MCF 10A (cell line): ENCODE results near the gene RCC2. TPM values are rescaled to one million over a fixed set of nuclear protein-coding genes. Genes with fewer than 3 reads are reported as not detected.
"Not testable (repeated sequence)": the region's sequence is repeated elsewhere in the genome, so short reads cannot be mapped to it uniquely, and the experiment has no call there.

Experiments
- BruUV-seq: library from RNA; stranded (reverse); fragments of 400-500 nt; replicated peaks from 2 replicates; lab custom pipeline; 2021; lab: Mats Ljungman, UMichigan
- CTCF ChIA-PET: fragments of 300-600 bp; sonication (Branson Sonifier 250); formaldehyde crosslinking; extraction: SDS; loops from one replicate; lab custom pipeline; 2021; ENCODE audit warnings: antibody characterized with exemption, inconsistent platforms; lab: Yijun Ruan, JAX
- POLR2A ChIA-PET: fragments of 300-600, 350-650 bp; sonication (Branson Sonifier 250); formaldehyde crosslinking; extraction: SDS; loops from one replicate; lab custom pipeline; 2020; ENCODE audit warnings: antibody characterized with exemption, inconsistent platforms; lab: Yijun Ruan, JAX
- DNase-seq: peaks from one replicate; pipeline ENCODE4 v3.0.0-alpha.2; 2018; ENCODE audit not compliant: unreplicated experiment
- H3K27ac Mint-ChIP-seq: one replicate; pipeline ENCODE4 v1.8.0; 2022; ENCODE audit warnings: mild to moderate bottlenecking, low read depth, mixed read lengths; ENCODE audit not compliant: unreplicated experiment
- H3K27me3 Mint-ChIP-seq: one replicate; pipeline ENCODE4 v1.8.0; 2022; ENCODE audit warnings: mixed read lengths; ENCODE audit not compliant: insufficient read depth, unreplicated experiment
- H3K36me3 Mint-ChIP-seq: one replicate; pipeline ENCODE4 v1.8.0; 2022; ENCODE audit warnings: mild to moderate bottlenecking, moderate library complexity, mixed read lengths; ENCODE audit not compliant: insufficient read depth, unreplicated experiment
- H3K4me1 Mint-ChIP-seq: one replicate; pipeline ENCODE4 v1.8.0; 2022; ENCODE audit warnings: mixed read lengths; ENCODE audit not compliant: insufficient read depth, unreplicated experiment
- H3K4me3 Mint-ChIP-seq: one replicate; pipeline ENCODE4 v1.8.0; 2022; ENCODE audit warnings: mild to moderate bottlenecking, moderate library complexity, mixed read lengths; ENCODE audit not compliant: unreplicated experiment
- H3K9me3 Mint-ChIP-seq: one replicate; pipeline ENCODE4 v1.8.0; 2022; ENCODE audit warnings: mixed read lengths; ENCODE audit not compliant: unreplicated experiment
- intact Hi-C: fragments of 100-400 bp; cut with micrococcal nuclease; formaldehyde crosslinking; loops from 2 replicates; pipeline ENCODE4 v1.14.1; 2022
- total RNA-seq: library from RNA; stranded (reverse); gene quantifications from 2 replicates; pipeline ENCODE4 v1.2.3, GENCODE V29; 2022
- TF ChIP-seq, protein P1 (sequence below): fragments of 200-600 bp; IDR thresholded peaks from one replicate; pipeline ENCODE4 v1.8.0; 2022; ENCODE audit warnings: antibody characterized with exemption, mild to moderate bottlenecking; ENCODE audit not compliant: unreplicated experiment

The RCC2 gene
- total RNA-seq, 1 experiment from 2014 or later = 107 TPM

- Mint-ChIP-seq H3K36me3 (no peaks in the 10 kb centered on the region), H3K4me3 (no peak overlapping the region), H3K9me3 (no peaks in the 10 kb centered on the region), H3K4me1 (peaks cover 7% of the 10 kb centered on the region), H3K27ac (no peak overlapping the region), H3K27me3 (no peaks in the 10 kb centered on the region)
- TF ChIP-seq, protein P1, sequence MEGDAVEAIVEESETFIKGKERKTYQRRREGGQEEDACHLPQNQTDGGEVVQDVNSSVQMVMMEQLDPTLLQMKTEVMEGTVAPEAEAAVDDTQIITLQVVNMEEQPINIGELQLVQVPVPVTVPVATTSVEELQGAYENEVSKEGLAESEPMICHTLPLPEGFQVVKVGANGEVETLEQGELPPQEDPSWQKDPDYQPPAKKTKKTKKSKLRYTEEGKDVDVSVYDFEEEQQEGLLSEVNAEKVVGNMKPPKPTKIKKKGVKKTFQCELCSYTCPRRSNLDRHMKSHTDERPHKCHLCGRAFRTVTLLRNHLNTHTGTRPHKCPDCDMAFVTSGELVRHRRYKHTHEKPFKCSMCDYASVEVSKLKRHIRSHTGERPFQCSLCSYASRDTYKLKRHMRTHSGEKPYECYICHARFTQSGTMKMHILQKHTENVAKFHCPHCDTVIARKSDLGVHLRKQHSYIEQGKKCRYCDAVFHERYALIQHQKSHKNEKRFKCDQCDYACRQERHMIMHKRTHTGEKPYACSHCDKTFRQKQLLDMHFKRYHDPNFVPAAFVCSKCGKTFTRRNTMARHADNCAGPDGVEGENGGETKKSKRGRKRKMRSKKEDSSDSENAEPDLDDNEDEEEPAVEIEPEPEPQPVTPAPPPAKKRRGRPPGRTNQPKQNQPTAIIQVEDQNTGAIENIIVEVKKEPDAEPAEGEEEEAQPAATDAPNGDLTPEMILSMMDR = no peak
- POLR2A ChIA-PET = interaction anchor here (0.6 kb wide), 1 partner anchor 34 kb away, joined by 3 read pairs; no protein-coding TSS in a partner anchor
- no peak for DNase-seq
- BruUV-seq = no TSS peak
- intact Hi-C loops = no loop called here
- CTCF ChIA-PET = no interaction called here
Measured at GRCh38 chr1:17471393-17471792, 31.9 kb upstream of the RCC2 start.

DNA sequence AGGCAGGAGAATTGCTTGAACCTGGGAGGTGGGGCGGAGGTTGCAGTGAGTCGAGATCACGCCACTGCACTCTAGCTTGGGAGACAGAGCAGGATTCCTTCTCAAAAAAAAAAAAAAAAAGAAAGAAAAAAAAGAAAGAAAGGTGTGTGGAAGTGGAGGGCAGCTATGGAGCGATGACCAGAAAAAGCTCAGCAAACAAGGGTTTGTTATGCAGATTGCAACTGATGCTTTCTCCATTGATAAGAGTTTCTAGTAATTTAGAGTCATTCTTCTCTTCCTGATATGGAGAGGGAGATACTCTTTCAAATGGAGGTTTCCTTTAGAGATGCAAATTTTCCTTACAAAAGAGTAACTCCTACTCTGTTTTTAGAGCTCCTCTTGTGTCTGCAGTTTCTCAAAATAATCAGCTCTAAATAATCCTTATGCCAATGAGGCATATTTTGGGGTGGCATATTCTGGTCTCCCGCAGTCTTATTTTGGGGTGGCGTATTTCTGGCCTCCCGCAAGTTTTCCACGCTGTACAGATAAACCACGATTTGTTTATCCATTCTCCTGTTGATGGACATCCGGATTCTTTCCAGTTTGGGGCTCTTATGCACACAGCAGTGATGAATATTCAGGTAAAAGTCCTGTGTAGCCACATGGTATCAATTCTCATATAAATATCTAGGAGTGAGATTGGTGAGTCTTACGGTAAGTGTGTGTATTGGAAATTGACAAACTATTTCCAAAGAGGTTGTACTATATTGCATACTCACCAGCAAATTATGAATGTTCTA, 30.7 kb upstream of the RCC2 start:
- TF ChIP-seq, protein P1 = no peak
- DNase-seq = no peak
- Mint-ChIP-seq H3K27ac (no peak overlapping the region), H3K36me3 (no peaks in the 10 kb centered on the region), H3K4me1 (peaks cover 3% of the 10 kb centered on the region), H3K9me3 (no peaks in the 10 kb centered on the region), H3K27me3 (no peaks in the 10 kb centered on the region), H3K4me3 (no peak overlapping the region)
- CTCF ChIA-PET = interaction anchor here (0.6 to 1.0 kb wide), 2 partner anchors 15 to 51 kb away, joined by 3 read pairs; no protein-coding TSS in a partner anchor
- no TSS peak for BruUV-seq
- POLR2A ChIA-PET = interaction anchor here (0.6 to 1.0 kb wide), 3 partner anchors 9 to 150 kb away, joined by 3 to 4 read pairs (median 4); no protein-coding TSS in a partner anchor
- intact Hi-C loops = no loop called here

GRCh38 chr1:17468357-17469265, 29.1 kb upstream of the RCC2 start:
- H3K36me3 Mint-ChIP-seq, H3K4me1 Mint-ChIP-seq, H3K27ac Mint-ChIP-seq, BruUV-seq, H3K27me3 Mint-ChIP-seq, intact Hi-C loops, H3K9me3 Mint-ChIP-seq, DNase-seq, H3K4me3 Mint-ChIP-seq: not testable (repeated sequence)
- ChIA-PET POLR2A (interaction anchor here (0.8 kb wide), 1 partner anchor 8 kb away, joined by 4 read pairs; no protein-coding TSS in a partner anchor), CTCF (interaction anchor here (1.0 kb wide), 1 partner anchor 631 kb away, joined by 3 read pairs; no protein-coding TSS in a partner anchor)

DNA sequence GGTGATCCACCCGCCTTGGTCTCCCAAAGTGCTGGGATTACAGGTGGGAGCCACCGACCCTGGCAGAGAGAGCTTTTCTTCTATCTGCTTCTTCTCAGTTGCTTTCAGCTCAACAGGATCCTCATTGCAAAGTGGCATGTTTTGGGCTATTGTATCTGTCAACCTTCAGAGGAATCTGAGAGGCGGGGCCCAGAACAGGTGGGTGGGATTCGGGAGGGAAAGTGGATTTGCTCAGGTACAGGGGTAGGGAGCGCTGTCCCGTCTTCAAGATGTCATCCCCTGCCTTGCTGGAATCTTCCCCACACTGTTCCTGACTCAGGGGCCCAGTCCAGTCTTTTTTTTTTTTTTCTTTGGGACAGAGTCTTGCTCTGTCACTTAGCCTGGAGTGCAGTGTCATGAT, 26.9 kb upstream of the RCC2 start:
- POLR2A ChIA-PET = no interaction called here
- Mint-ChIP-seq H3K4me3 (no peak overlapping the region), H3K36me3 (no peaks in the 10 kb centered on the region), H3K27ac (no peak overlapping the region), H3K4me1 (peaks cover 7% of the 10 kb centered on the region), H3K27me3 (no peaks in the 10 kb centered on the region), H3K9me3 (no peaks in the 10 kb centered on the region)
- no TSS peak for BruUV-seq
- DNase-seq = no peak
- TF ChIP-seq, protein P1 = no peak
- CTCF ChIA-PET = interaction anchor here (1.1 to 1.7 kb wide), 2 partner anchors 9 to 26 kb away, joined by 4 to 5 read pairs; no protein-coding TSS in a partner anchor
- intact Hi-C loops = no loop called here
